Peyer's patch (tissue), 4 donors: Measurements from ENCODE around the gene ADH5.

Source experiments
- POLR2A ChIP-seq, 2 donors: fragments of 450-650 bp; IDR thresholded peaks; one replicate each; pipeline ENCODE4 v1.5.1; 2017; ENCODE audit warnings: antibody characterized with exemption in 2 of 2, mild to moderate bottlenecking in 2 of 2, moderate library complexity in 2 of 2
- TF ChIP-seq, protein P1 (sequence below), 6 experiments: fragments of 450-650 bp in 4 of 6; fragments of 200-600 bp in 2 of 6; sonication (generic) in 1 of 6; IDR thresholded peaks; one replicate each; pipeline ENCODE4 v1.5.1; 2017 to 2019; ENCODE audit warnings: antibody characterized with exemption in 6 of 6, mild to moderate bottlenecking in 3 of 6, moderate library complexity in 1 of 6

DNA sequence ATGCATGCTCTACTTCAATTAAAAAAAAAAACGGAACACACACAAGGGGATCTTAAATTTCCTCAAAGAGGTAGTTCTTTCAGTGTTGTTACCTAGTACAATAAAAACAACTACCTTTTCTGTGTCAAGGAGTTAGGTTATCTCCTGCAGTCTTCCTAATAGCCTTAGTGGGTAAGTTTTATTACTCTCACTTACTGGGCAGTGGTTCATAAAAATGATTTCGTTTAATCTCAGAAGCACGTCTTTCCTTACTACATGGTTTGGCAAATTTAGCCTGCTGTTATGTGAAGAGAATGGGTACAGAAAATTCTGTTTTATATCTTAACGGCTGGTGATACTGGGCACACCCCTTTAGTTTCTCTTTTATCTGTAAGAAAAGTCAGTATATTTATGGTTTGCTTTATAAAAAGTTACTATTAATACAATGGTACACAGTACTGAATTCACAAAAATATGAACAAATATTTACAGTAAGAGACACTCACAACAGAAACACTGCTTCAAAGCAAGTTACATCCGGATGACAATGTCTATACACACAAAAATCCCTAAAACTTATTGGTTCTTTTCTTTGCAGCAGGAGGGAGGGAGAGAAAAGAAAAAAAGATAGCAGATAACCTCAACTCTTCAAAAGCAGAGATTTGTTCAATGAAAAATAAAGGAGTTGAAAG lies 8.8 kb downstream of the ADH5 start:
- TF ChIP-seq, protein P1, sequence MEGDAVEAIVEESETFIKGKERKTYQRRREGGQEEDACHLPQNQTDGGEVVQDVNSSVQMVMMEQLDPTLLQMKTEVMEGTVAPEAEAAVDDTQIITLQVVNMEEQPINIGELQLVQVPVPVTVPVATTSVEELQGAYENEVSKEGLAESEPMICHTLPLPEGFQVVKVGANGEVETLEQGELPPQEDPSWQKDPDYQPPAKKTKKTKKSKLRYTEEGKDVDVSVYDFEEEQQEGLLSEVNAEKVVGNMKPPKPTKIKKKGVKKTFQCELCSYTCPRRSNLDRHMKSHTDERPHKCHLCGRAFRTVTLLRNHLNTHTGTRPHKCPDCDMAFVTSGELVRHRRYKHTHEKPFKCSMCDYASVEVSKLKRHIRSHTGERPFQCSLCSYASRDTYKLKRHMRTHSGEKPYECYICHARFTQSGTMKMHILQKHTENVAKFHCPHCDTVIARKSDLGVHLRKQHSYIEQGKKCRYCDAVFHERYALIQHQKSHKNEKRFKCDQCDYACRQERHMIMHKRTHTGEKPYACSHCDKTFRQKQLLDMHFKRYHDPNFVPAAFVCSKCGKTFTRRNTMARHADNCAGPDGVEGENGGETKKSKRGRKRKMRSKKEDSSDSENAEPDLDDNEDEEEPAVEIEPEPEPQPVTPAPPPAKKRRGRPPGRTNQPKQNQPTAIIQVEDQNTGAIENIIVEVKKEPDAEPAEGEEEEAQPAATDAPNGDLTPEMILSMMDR (IDR thresholded peaks at IDR 0.05) = no peak
- no peak for TF ChIP-seq POLR2A (IDR thresholded peaks at IDR 0.05)
